Esophagus muscularis mucosa (tissue), 3 donors: ENCODE measurements around the gene TXNRD2.

Experiments used
- EP300 ChIP-seq: sonication (generic); formaldehyde crosslinking; IDR thresholded peaks from one replicate; pipeline ENCODE4 v1.6.1; 2017; ENCODE audit warnings: antibody characterized with exemption
- TF ChIP-seq, protein P1 (sequence below), 3 experiments: fragments of 200-600 bp in 2 of 3; fragments of 450-650 bp in 1 of 3; sonication (generic) in 2 of 3; IDR thresholded peaks; one replicate each; pipeline ENCODE4 v1.5.1; 2017 to 2019; ENCODE audit warnings: antibody characterized with exemption in 3 of 3, mild to moderate bottlenecking in 2 of 3, moderate library complexity in 1 of 3

DNA sequence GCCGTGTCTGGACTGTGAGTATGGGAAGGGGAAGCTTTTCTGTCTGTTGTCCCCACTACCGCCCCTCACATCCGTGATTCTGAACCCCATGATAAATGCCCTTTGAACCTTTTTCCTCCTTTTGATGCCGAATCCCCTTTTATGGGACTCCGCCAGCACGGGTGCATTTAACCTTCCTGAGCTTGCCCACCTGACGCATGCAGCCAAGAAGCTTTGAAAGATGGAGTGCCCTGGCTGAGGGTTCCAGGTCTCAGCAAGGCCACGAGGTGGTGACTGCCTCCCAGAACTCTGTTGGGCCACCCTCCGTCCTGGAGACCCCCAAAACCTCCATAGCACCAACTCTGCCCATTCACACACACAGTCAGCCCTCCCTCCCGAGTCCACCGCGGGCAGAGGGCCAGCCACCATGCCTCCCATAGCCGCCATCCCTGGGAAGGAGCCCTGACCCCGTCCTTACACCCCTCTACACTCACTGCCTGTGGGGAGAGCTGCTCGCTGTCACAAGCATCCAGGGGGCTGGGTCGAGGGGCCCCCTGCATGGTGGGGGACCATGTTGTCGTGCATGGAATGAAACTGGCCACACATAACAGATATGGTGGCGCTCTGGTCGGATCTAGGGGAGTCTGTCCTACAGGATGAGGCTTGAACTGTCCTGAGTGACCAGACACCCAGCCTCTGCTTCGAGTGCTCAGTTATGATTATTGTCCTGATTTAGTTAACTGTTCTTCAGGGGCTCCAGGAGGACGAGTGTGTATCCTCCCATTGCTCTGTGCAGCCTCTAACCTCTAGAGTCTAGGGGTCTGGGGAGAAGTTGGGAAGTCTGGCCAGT lies 868 bp downstream of the TXNRD2 start:
- TF ChIP-seq, protein P1, sequence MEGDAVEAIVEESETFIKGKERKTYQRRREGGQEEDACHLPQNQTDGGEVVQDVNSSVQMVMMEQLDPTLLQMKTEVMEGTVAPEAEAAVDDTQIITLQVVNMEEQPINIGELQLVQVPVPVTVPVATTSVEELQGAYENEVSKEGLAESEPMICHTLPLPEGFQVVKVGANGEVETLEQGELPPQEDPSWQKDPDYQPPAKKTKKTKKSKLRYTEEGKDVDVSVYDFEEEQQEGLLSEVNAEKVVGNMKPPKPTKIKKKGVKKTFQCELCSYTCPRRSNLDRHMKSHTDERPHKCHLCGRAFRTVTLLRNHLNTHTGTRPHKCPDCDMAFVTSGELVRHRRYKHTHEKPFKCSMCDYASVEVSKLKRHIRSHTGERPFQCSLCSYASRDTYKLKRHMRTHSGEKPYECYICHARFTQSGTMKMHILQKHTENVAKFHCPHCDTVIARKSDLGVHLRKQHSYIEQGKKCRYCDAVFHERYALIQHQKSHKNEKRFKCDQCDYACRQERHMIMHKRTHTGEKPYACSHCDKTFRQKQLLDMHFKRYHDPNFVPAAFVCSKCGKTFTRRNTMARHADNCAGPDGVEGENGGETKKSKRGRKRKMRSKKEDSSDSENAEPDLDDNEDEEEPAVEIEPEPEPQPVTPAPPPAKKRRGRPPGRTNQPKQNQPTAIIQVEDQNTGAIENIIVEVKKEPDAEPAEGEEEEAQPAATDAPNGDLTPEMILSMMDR (IDR thresholded peaks at IDR 0.05): no peak
- no peak for TF ChIP-seq EP300
